ENCODE results near the gene TIMP3. TPM values are rescaled to one million over a fixed set of nuclear protein-coding genes. Genes with fewer than 3 reads are reported as not detected.
"Not testable (repeated sequence)": the region's sequence is repeated elsewhere in the genome, so short reads cannot be mapped to it uniquely, and the experiment has no call there.

TIMP3 gene
- polyA plus RNA-seq: 100 to 1,000 TPM in 2 of 3 donors, 10 to 100 TPM in 1; 46.5 to 305 (median 262) TPM

GRCh38 chr22:32801537-32802236 is at the start of gene TIMP3:
Gene TIMP3, plus strand, starts transcription at chr22:32801705. Its CDS starts 297 bp downstream, at chr22:32802002.
- H3K27ac ChIP-seq (ENCODE audit: low read depth, low read length): peak within 1 kb of the TSS; percentile 88
- WGBS, 3 donors: 0 to 1% (median 1%) methylated on average over 63 to 72 of the region's 72 CpGs

DNA sequence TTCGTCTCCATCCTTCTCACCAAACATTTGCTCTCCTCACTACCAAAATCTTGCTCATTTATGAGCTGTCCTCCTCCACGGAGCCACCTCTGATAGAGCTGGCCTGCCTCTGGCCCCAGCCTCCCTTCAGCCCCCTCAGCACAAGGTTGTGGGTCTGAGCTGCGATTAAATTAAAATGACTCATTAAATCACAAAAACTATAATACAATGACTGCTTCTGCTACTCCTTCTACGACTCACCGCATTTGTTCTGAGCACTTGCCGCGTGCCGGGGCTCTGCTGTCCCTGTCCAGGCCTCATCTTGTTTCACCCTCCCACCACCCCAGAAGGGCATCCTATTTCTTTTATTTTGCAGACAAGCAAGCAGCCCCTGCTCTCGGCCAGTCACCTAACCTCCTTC is 49.2 kb upstream of the TIMP3 start:
- 69 to 78% (median 72%) methylated on average over 9 of the region's 9 CpGs for WGBS, 3 donors
- no peak overlapping the region for H3K27ac ChIP-seq (ENCODE audit: low read depth, low read length)

DNA sequence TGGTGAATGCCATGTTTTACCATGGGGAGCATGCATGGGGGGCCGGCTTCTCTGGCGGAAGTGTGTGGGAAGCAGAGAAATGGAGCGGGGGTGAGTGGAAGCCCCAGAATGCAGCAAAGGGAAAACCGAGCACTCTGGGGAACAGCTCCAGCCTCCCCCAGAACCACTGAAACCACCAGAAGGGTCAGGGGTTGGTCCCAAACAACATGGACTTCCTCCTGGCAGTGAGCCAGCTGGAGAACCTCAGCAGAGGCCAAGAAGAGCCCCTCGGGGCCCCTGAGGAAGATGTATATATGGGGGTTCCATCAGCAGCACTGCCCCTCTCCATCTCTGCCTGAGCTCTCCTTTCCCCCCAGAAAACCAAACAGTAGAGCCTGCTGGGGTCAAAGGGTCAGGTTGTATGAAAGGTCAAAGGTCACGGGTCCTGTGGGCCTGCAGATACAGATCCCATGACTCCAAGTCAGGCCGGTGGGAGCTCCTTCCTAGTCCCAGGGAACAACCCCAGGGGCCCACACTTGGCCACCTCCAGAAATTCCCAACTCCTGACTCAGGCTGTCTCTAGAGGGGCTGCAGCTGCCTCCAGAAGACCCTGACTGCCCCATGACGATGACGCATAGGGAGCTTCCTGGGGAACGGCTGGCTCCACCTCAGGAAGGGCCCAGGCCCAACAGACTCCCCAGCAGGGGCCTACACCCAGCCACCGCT is 48.5 kb upstream of the TIMP3 start:
- no peak overlapping the region for H3K27ac ChIP-seq (ENCODE audit: low read depth, low read length)
- WGBS, 3 donors: 55 to 71% (median 61%) methylated on average over 11 of the region's 11 CpGs

- no peak overlapping the region for H3K27ac ChIP-seq (ENCODE audit: low read depth, low read length)
- WGBS, 3 donors: 75 to 80% (median 77%) methylated on average over 6 of the region's 6 CpGs
These were observed 47.9 kb upstream of the TIMP3 start for GRCh38 chr22:32753591-32753990.

GRCh38 chr22:32754413-32755041 is 47.0 kb upstream of the TIMP3 start:
- H3K27ac ChIP-seq (ENCODE audit: low read depth, low read length): no peak overlapping the region
- 60 to 67% (median 65%) methylated on average over 6 of the region's 6 CpGs for WGBS, 3 donors

DNA sequence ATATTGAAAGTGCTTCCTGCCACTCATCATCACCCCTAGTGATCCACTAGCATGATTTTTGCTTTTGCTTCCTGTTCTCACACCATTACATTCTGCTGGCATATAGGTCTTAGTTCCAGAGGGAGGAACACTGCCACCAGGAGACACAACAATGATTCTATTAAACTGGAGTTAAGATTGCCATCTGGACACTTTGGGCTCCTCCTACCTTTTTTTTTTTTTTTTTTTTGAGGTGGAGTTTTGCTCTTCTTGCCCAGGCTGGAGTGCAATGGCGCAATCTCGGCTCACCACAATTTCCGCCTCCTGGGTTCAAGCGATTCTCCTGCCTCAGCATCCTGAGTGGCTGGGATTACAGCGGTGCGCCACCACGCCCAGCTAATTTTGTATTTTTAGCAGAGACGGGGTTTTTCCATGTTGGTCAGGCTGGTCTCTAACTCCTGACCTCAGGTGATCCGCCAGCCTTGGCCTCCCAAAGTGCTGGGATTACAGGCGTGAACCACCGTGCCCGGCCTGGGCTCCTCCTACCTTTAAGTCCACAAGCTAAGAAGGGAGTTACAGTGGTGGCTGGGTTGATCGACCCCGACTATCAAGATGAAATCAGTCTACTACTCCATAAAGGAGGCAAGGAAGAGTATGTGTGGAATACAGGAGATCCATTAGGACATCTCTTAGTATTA is 44.3 kb upstream of the TIMP3 start:
- not testable (repeated sequence) for H3K27ac ChIP-seq (ENCODE audit: low read depth, low read length)
- 74 to 95% (median 87%) methylated on average over 13 to 14 of the region's 14 CpGs for WGBS, 3 donors

DNA sequence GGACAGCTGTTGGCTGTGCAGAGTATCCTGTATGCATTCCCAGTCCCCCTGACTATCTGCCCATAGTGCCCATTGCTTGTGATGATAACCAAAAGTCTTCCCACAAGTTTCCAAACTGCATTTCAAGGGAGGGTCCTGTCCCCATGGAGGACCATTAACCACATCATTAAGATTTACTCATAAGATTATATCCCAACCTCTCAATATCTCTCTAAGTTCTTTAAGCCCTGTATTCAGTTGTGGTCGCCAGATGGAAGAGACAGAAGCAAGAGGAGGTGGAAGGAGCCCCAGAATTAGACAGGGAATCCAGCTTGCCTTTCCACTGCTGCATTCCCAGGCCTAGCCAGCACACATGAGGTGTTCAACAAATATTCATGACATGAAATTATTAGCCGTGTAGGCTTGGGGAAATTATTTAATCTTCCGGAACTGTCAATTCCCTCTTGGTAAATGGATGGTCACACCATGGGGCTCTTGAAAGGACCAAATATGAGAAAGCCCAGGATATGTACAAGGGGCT is 42.6 kb upstream of the TIMP3 start:
- no peak overlapping the region for H3K27ac ChIP-seq (ENCODE audit: low read depth, low read length)
- 77 to 91% (median 90%) methylated on average over 3 of the region's 3 CpGs for WGBS, 3 donors

DNA sequence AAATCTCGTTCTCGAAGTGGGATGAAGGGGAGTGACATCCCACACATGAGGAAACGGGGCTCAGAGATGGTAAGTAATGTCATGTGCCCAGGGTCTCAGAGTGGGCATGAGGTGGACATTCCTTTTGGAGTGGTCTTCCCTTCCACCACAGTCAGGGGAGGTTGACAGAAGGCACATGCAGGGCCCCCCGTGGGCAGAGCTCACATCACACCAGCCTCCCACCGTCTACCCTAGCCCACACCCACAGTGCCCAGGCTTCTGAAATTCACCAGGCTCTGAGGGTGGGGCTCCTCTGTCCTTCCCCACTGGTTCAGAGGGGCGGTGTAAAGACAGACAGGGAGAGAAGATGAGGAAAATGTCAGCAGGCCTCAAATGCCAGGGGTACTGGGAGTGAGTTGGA is 41.1 kb upstream of the TIMP3 start:
- WGBS, 3 donors: 72 to 86% (median 80%) methylated on average over 6 of the region's 6 CpGs
- H3K27ac ChIP-seq (ENCODE audit: low read depth, low read length): no peak overlapping the region

DNA sequence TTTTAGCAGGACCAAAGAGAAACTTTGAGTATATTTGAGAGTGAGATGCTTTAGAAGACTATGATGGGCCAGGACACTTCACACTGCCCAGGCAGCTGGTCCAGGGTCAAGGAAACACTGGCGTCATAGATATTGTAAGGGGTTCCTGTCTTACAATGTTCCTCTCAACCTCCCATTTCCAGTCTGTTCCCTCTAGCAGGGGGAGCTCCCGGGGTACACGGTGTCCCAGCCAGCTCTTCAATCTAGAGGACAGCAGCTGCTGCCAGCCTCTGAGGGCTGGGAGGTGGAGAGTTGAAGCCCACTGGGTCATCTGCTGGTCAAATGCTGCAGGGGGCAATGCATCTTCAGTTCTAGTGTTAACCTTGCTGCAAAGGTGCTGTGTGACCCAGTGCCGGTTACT is 40.7 kb upstream of the TIMP3 start:
- no peak overlapping the region for H3K27ac ChIP-seq (ENCODE audit: low read depth, low read length)
- 50 to 66% (median 51%) methylated on average over 4 of the region's 4 CpGs for WGBS, 3 donors

DNA sequence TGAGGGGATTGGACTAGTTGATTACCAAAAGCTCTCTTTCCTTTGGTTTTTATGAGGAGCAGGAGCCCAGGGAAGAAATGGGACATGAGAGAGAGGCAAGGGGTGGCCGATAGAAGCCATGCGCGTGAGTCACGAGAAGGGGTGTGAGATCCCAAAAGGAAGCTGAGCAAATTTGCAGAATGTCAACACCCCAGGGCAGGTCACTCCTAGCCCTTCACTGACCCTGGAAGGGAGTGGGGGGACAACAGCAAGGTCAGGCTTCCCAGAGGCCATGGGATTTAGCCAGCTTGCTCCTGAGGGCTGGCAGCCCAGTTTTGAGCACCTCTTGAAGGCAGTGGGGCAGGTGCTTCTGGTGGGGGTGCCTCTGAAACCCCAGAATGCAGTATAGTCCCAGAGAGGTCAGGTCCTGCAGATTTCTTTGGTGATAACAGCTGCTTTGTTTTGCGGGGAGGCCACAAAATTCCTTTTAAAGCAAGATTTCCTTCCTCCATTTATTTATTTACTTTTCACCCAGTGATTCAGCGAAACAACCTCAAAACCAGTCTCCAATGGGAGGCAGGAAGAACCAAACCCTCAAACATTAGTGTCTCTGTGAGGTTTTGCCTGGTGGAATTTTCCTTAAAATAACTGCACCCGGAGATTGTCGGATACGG is 40.1 kb upstream of the TIMP3 start:
- no peak overlapping the region for H3K27ac ChIP-seq (ENCODE audit: low read depth, low read length)
- WGBS, 3 donors: 45 to 68% (median 49%) methylated on average over 9 of the region's 9 CpGs

GRCh38 chr22:32764330-32765131 is 37.0 kb upstream of the TIMP3 start:
- peak overlapping the region; percentile 52 for H3K27ac ChIP-seq (ENCODE audit: low read depth, low read length)
- 36 to 58% (median 47%) methylated on average over 16 of the region's 16 CpGs for WGBS, 3 donors

- WGBS, 3 donors: 44 to 61% (median 56%) methylated on average over 12 of the region's 12 CpGs
- H3K27ac ChIP-seq (ENCODE audit: low read depth, low read length): no peak overlapping the region
These were observed 36.3 kb upstream of the TIMP3 start for GRCh38 chr22:32765132-32765618.

GRCh38 chr22:32771756-32772155 is 29.7 kb upstream of the TIMP3 start:
- WGBS, 3 donors: 40 to 51% (median 43%) methylated on average over 4 of the region's 4 CpGs
- H3K27ac ChIP-seq (ENCODE audit: low read depth, low read length): no peak overlapping the region

- no peak overlapping the region for H3K27ac ChIP-seq (ENCODE audit: low read depth, low read length)
- WGBS, 3 donors: 62 to 83% (median 64%) methylated on average over 6 of the region's 6 CpGs
These were observed 25.5 kb upstream of the TIMP3 start for GRCh38 chr22:32775957-32776356.

DNA sequence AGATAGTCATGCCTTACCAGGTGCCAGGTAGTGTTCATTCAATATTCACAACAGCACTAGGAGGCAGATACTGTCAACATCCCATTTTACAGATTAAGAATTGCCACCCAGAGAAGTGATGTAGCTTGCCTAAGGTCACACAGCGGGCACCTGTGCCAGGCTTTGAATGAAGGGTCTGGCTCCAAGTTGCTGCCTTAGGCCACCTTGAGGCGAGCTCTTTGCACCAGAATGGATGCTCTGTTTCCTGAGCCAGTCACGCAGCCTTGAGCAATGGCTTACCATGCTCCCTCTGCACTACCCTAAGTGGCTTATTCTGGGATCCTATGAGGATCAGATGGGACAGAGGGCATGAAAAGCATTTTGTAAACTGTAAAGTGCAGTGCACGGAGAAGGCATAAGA is 25.1 kb upstream of the TIMP3 start:
- WGBS, 3 donors: 67 to 86% (median 81%) methylated on average over 4 of the region's 4 CpGs
- H3K27ac ChIP-seq (ENCODE audit: low read depth, low read length): no peak overlapping the region

DNA sequence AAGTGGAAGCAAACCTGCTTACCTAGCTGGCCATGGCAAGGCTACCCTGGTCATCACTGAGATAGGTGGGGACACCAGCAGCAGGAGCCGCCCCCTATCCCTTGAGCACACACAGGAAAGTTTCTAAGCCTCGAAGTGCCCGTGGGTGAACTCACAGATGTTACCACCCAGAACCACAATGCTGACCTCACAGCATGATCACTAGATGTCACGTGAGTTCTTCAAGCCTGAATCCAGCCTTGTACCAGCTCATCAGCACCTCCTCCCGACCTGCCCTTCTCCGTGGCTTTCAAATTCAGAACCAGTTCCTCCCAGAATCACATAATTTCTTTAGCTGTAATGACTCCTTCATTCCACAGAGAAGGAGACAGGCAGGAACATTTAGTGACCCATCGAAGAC is 24.7 kb upstream of the TIMP3 start:
- 52 to 57% (median 53%) methylated on average over 7 of the region's 7 CpGs for WGBS, 3 donors

DNA sequence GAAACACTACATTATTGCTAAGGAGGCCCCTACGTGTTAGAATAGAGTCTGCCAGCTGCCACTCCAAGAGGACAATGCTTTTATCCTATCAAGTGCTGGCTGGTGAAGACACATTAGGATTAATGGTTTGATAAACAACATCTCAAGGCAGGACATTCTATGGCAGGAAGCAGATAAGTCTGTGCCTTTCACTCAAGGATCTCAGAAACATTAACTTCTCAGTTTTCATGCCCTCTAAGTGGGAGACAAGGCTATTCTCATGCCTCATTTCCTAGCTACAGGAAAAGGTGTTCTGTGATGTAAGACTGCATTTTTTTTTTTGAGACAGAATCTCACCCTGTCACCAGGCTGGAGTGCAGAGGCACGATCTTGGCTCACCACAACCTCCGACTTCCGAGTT is 23.5 kb upstream of the TIMP3 start:
- no peak overlapping the region for H3K27ac ChIP-seq (ENCODE audit: low read depth, low read length)
- 65 to 66% (median 65%) methylated on average over 4 of the region's 4 CpGs for WGBS, 3 donors

More for the DNA sequence above, 24.7 kb upstream of the TIMP3 start:
- H3K27ac ChIP-seq (ENCODE audit: low read depth, low read length): no peak overlapping the region

All from adipose tissue (tissue), 3 donors.